ENCODE results near the gene COX10.

DNA sequence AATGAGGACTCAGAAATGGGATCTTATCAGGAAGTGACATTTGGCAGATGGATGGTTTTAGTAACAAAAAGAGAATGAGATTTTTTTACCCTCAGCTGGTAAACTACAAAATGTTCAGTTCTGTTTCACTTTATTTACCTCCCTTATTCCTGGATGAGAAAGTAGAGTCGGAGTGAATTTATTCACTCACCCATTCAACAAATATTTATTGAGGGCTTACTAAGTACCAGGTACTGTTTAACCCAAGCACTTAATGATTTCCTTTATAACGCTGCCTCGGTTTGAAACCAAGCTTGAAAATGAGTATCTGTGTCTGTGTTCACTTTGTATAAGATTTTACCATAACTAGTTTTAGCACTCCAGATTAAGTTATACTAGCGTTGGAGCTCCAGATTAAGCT is 129.3 kb downstream of the COX10 start:
- TF ChIP-seq, protein P1, sequence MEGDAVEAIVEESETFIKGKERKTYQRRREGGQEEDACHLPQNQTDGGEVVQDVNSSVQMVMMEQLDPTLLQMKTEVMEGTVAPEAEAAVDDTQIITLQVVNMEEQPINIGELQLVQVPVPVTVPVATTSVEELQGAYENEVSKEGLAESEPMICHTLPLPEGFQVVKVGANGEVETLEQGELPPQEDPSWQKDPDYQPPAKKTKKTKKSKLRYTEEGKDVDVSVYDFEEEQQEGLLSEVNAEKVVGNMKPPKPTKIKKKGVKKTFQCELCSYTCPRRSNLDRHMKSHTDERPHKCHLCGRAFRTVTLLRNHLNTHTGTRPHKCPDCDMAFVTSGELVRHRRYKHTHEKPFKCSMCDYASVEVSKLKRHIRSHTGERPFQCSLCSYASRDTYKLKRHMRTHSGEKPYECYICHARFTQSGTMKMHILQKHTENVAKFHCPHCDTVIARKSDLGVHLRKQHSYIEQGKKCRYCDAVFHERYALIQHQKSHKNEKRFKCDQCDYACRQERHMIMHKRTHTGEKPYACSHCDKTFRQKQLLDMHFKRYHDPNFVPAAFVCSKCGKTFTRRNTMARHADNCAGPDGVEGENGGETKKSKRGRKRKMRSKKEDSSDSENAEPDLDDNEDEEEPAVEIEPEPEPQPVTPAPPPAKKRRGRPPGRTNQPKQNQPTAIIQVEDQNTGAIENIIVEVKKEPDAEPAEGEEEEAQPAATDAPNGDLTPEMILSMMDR (IDR thresholded peaks at IDR 0.05) = no peak
- no peak for TF ChIP-seq POLR2A (IDR thresholded peaks at IDR 0.05)
- no peak for TF ChIP-seq EP300 (IDR thresholded peaks at IDR 0.05)

All from tibial nerve (tissue), 4 donors.